ENCODE results near the gene PAFAH1B2.
"Not testable (repeated sequence)": the region's sequence is repeated elsewhere in the genome, so short reads cannot be mapped to it uniquely, and the experiment has no call there.

The PAFAH1B2 gene

GRCh38 chr11:117206111-117206510 lies 62.0 kb downstream of the PAFAH1B2 start:
- not testable (repeated sequence) for FAIRE-seq

DNA sequence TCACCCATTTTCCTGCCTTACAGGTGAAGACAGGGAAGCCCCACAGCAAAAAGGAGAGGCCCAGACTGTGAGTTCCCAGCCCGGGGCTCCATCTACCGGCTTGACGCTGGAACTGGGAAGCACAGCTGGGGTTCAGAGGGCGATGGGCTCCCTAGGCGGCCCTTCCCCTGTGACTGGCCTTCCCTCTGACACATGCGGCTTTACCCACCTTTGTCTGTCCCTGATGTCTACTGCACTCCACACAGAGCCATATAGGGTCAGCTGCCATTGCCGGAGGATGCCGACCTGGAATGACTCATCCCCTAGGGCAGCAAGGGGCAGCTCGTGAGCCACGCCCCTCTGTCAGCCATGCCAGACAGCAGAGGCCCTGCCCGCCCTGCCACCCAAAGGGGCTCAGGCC lies 62.8 kb downstream of the PAFAH1B2 start:
- FAIRE-seq = not testable (repeated sequence)

- not testable (repeated sequence) for FAIRE-seq
Measured at GRCh38 chr11:117207481-117207880, 63.4 kb downstream of the PAFAH1B2 start.

- not testable (repeated sequence) for FAIRE-seq
Measured at GRCh38 chr11:117208710-117209109, 64.6 kb downstream of the PAFAH1B2 start.

- not testable (repeated sequence) for FAIRE-seq
Measured at GRCh38 chr11:117209351-117210125, 65.5 kb downstream of the PAFAH1B2 start.

DNA sequence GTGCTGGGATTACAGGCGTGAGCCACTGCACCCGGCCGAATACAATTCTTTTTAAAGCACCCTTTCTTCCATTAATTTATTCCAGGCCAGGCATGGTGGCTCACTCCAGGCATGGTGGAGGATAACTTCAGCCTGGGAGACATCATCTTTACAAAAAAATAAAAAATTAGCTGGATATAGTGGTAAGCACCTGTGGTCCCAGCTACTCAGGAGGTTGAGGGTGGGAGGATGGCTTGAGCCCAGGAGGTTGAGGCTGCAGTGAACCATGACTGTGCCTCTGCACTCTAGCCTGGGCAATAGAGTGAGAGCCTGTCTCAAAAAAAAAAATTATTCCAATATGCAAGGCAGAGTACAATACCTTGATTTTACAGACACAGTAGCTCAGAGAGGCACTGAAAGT lies 66.5 kb downstream of the PAFAH1B2 start:
- no peak for FAIRE-seq

DNA sequence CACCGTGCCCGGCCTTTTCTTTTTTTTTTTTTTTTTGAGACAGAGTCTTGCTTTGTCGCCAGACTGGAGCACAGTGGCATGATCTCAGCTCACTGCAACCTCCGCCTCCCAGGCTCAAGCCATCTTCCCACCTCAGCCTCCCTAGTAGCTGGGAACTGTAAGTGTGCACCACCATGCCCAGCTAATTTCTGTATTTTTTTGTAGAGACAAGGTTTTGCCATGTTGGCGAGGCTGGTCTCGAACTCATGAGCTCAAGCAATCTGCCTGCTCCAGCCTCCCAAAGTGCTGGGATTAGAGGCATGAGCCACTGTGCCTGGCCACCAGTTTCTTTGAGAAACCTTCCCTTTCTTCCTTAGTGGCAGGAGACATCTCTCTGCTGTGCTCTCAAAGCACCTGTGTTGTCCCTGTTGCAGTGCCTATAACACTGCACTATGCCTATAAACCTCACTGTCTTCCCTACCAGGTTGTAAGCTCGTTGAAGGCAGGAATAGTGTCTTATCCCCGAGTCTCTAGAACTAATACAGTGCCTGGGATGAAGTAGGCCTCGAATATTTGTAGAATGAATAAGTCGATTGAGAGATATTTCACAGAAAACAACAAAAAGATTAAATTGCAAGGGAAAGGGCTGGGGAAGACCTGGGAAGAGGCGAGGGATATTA lies 68.7 kb downstream of the PAFAH1B2 start:
- no peak for FAIRE-seq

DNA sequence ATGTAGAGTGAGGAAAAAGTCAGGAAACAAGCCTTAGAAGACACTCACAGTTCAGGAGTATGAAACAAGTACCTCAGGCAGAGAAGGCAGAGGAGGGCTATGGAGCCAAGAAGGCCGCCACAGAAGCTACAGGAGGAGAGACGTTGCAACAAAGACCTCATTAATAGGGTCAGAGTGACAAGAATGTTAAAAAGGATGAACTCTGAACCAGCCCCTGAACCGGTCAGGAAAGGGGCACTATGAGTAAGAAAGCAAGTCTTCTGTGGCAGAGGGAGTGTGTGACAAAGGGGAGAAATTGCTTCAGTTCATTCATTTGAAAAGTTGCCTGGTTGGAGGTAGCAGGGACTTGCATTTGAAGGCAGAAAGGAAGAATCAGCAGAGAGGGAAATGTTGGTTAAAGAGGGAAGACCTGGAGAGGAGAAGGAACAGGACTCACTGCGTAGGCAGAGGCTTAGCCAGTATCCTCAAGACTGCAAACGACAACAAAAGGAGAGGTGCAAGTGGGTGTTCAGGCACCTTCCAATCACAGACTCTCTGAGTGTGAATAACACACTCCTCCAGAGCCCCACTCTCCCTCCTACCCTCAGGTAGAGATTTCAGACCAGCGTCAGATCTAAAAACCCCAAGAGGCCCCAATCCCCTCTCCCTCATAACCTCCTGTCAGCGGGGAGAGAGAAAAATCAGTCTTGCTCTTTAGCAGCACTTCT lies 70.5 kb downstream of the PAFAH1B2 start:
- FAIRE-seq = no peak

- FAIRE-seq = no peak
Measured at GRCh38 chr11:117217141-117218084, 73.3 kb downstream of the PAFAH1B2 start.

GRCh38 chr11:117218133-117218915 lies 74.2 kb downstream of the PAFAH1B2 start:
- no peak for FAIRE-seq

GRCh38 chr11:117219001-117219400 lies 74.9 kb downstream of the PAFAH1B2 start:
- FAIRE-seq = no peak

DNA sequence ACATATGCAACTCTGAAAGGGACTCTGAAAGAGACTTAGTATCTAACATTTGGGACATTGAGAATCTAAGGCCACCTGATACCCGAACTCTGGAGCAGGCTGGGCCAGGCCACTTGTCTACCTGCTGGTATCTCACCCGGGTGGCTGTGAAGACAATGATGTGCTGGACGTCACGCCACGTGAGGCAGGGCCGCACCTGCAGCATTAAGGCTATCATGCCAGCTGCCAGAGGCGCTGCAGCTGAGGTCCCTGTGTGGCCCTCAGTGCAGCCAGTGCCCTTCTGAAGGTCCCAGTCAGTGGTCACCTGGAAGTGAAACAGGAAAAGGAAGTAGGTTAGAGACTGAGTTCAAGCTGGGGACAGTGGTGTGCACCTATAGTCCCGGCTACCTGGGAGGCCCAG lies 75.4 kb downstream of the PAFAH1B2 start:
- FAIRE-seq = no peak

DNA sequence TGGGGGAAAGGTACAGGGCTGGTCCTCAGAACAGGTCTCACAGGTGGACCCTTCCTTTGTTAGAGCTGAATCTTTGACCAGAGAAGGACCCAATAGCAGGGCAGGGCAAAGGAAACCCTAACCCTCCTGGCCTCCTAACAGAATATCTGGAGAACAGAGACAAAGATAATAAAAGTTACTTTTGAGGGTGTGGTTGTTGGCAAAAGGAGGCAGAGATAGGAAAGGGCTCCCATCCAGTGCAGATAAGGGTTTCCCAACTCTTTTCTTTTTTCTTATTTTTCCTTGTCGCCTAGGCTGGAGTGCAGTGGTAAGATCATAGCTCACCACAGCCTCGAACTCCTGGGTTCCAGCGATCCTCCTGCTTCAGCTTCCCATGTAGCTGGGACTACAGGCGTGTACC lies 75.9 kb downstream of the PAFAH1B2 start:
- FAIRE-seq = no peak

DNA sequence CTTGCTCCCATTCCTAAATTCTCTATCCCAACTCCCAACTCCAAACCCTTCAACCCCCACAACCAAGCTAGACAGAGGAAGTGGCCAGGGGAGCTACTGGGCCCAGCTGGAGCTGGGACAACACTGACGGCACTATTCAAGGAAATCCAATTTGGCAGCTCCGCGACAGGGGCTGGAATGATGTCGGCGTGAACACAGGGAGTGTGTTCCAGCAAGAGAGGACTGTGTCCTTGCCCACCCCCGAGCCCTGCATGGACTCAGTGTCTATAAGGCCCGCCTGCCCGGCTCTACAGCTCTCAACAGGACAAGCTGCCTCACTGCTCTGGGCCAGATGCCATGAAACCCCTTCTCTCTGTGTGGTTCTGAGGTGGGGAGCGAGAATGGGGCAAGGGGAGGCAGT lies 76.5 kb downstream of the PAFAH1B2 start:
- no peak for FAIRE-seq

DNA sequence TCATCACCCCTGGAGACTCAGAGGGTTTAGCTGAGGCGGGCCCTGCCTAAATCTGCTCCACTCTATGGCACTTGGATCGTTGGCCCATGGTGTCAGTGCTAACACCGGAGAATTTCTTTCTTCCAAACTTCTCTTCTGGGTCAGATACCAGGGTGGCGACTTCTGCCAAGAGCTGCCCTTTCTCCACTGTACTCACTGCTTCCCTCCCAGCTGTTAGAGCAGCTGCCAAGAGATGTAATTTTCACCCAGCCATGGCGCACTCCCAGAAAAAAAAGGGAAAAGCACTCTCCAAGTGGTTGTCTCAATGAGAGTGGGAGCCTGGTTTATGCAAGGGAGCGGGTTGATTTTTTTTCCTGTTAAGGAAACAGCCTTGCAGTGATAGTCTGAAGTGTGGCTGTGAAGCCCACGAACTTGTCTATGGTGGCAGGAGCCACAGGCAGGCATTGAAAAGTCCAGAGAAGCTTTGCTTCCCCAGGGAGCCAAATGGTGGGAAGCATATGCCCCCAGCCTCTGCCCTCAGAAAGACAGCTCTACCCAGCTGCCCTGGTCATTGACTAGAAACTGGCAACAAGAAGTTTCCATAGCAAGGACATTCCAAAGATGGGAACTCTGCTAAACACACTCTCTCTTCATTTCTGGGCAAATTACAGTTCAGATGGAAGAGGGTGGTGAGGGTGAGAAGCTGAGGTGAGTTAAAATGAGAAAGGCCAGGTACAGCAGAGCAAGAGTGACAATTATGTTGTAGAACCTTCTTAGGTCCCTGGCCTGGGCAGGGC lies 77.1 kb downstream of the PAFAH1B2 start:
- FAIRE-seq = no peak

DNA sequence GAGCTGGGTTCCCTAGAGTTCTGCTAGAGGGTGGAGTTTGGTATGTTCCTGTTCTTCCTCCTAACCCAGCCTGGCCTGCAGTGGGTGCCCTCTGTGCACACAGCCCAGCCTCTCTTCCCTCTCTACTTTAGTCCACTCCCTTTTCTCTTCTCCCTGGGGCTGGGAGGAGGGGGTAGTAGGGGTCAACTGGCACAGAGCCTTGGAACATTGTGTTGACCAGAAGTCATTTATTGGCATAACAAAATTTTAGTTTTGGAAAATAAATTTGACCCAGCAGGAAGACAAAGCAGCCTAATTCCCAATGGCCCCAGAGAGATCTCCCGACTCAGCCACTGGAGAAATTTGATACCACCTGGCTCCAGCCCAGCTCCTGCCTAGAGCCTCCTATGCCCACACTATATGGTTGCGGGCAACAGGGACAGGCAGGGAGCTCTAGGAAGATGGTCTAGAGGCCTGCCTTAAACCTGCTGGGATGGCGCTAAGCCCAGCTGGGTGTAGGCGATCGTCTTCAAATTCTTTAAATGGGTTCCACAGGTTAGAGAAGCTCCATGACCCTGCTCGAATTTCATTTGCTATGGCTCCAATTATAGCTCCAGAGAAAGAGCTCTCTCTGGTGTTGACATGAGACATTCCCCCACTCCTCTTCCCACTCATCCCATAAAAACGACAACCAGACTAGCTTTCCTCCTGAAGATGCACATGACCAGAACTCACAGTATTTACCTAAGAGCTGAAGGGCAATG lies 77.9 kb downstream of the PAFAH1B2 start:
- no peak for FAIRE-seq

- FAIRE-seq = no peak
Measured at GRCh38 chr11:117222991-117223740, 79.1 kb downstream of the PAFAH1B2 start.

DNA sequence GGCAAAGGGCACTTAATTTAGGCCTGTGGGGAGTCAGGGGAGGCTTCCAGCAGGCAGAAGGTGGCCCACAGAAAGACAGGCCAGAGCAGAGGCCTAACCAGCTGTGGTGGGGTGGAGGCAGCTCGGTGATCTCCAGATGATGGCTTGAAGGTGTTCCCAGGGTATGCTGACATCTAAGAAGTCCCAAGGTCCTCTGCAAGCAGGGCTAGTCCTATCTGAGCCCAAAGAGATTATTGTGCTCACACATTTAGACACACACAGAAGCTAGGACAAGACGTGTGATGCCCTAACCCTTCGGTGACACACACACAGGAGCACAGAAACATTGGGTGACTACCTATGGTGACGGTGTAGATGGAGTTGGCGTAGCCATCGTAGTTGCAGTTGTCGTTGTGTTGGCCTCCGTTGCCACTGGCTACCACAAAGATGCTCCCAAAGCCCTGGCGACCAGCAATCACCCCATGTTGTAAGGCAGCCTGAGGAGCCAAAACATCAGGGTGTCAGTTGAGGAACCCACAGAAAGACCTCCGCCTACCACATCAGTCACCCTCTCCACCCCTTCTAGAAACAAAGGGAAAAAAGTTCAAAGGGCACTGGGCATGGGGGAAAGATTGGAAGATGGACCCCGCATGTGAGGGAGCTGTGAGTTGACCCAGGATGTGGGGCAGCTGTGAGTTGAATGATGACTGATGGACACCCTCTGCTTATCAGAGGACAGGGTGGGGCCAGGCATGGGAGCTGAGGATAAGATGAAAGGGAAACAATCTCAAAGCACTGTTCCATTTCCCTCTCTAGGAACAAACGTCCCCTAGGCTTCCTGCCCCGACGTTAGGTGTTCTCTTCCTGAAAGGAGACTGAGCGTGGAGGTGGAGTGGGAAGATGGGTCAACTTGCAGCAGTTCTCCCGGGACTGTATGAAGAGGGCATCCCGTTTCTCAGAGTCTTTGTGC lies 79.9 kb downstream of the PAFAH1B2 start:
- no peak for FAIRE-seq

All from A204.1 (cell line).